Measurements from ENCODE around the gene SNX32. TPM values are rescaled to one million over a fixed set of nuclear protein-coding genes. Genes with fewer than 3 reads are reported as not detected.
A peak's percentile ranks its signal among the peaks of the same experiment; 100 is the strongest.

Gene SNX32
- 1.6 TPM for polyA plus RNA-seq (ENCODE audit: insufficient read length)

DNA sequence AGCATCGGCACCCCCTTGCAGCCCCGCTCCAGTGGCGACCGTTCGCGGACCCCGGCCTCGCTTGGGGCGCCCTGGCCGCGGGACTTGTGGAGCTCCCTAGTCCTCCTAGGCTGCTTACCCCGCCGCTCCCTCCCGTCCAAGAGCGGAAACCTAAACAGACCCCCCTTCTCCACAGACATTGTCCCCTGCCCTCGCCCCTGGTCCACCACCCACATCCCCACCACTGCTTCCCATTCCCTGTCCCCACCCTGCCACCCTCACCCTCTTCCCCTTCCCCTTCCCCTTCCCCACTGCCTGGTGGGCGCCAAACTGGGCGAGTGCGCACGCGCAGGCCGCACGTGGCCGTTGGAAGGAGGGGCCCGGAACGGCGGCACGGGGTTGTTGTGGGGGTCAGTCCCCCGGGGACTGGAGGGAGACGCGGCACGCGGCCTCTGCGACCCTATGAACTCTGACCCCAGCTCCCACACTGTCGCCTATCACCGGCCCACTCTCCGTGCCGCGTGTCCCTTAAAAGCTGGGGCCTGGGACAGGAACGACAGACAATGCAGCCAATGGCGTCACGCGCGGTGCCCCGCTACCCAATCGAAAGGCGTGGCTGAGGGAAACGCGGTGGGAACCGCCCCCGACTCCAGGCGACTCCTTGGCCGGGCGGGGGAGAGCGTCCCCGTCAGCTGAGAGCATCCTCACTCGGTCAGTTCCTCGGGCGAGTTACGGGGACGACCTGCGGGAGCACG lies at the start of gene SNX32:
Gene SNX32, plus strand, starts transcription at position 667 of the 734 bp plus-strand sequence. CDS start 103 bp downstream, outside the sequence.
- DNase-seq = peak; percentile 95

DNA sequence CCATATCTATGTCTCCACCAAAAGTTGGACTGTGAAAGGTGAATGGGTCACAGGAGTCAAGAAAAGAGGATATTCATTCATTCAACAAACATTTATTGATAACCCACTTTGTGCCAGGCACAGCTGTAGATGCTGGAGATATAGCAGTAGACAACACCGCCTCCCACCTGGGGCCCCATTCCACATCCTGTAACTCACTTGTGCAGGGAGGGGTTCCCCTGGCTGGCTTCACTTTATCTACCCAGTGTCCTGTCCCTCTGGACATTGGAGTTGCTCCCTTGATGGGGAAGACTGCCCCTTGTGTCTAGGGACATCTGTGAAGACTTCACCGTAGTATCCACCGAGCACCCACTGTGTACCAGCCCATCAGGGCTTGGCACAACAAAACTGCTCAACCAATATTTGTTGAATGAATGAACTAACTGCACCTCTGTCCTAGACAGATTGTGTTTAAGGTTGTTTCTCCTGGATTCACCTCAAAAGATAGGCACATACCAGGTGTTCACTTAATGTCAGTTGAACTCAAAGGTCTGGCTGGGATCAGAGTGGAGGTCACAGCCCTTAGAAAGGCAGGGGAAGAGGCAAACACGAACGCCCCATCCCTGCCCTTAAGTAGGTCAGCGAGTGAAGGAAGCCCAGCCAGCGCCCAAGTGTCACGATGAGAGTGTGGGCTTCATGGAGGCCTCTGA lies 48.3 kb upstream of the SNX32 start:
- no peak for DNase-seq

GRCh38 chr11:65786008-65786785 lies 47.6 kb upstream of the SNX32 start:
- no peak for DNase-seq

- DNase-seq = no peak
Observed at GRCh38 chr11:65786786-65787636, 46.8 kb upstream of the SNX32 start, which contains the start of gene OVOL1. TSS of gene OVOL1 (plus strand) at chr11:65787063. CDS start at chr11:65787374, 311 bp downstream.

DNA sequence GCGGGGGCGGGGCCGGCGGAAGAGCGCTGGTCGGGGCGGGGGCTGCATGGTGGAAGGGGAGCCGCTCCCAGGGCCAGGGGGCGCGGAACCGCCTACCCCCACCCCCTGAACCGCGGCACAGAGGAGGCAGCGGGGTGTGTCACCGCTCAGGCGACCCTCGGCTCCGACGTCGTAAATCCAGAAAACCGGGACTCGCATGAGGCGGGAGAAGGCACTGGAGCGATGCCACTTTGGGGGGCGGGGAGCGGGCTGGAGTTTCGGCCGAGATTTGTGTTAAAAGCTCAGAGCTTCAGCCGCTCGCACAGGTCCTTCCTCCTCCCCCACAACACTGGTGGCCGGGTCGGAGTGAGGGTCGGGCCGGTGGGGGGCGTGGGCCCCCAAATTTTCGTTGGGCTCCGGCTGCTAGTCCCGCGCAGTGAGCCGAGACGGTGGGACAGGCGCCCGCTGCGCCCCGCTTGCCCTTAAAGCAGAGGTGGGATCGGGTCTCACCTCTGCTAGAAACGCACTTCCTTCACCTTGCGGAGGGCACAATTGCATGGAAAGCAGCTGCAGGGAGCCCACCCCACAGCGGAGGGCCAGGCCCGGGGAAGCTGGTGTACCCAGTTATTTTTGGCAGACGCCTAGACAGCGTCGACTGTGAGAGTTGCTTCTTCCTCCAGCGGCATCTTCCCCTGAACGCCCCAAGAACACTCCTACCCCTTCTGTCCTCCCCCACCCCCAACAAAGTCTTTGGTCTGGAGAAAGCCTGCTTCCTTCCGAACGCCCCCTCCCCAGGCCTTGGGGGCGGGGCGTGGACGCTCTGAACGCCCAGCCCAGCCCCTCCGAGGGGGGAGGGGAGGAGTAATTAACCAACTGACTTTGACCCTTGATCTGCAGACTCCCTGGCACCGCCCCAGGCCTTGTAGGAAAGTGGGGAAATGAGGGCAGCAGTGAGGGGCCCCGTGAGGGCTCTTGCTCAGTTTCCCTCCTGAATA lies 45.8 kb upstream of the SNX32 start:
- DNase-seq = no peak

- no peak for DNase-seq
Observed at GRCh38 chr11:65788821-65789220, 44.9 kb upstream of the SNX32 start.

- no peak for DNase-seq
Observed at GRCh38 chr11:65789230-65790103, 44.3 kb upstream of the SNX32 start.

DNA sequence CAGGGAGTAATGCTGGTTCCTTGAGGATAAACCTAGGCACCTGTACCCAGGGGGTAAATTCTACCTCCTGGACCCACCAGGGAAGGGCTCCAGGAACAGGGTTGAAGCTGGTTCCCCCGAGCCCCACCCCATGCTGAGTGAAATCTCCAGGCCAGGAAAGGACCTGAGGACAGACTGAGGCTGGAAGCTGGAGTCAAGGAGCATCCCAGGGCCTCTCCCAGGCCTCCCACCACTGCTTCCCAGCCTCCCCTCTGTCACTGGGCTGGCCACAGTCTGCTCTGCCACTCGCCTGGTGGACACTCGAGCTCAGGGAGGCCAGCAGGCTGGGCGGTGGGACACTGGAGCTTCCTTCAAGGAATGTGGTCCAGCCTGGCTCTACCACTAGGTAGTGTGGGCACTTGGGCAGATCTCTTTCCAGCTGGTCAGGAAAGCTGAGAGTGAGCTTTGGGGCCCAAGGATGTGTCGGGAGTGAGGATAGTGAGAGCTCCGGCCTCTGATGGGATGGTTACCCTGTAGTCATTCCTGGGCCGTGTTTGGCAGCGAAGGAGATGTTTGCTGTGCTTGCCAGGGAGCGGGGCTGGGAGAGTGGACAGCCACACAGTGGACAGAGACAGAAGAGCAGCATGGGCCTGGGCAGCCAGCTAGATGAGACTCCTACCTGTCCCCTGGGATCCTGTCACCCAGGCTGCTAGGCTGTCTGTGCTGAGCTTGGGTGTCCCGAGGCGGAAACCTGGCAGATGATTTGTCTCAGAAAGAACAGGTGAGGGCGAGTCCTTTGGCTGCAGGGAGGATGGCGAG lies 43.5 kb upstream of the SNX32 start:
- no peak for DNase-seq

DNA sequence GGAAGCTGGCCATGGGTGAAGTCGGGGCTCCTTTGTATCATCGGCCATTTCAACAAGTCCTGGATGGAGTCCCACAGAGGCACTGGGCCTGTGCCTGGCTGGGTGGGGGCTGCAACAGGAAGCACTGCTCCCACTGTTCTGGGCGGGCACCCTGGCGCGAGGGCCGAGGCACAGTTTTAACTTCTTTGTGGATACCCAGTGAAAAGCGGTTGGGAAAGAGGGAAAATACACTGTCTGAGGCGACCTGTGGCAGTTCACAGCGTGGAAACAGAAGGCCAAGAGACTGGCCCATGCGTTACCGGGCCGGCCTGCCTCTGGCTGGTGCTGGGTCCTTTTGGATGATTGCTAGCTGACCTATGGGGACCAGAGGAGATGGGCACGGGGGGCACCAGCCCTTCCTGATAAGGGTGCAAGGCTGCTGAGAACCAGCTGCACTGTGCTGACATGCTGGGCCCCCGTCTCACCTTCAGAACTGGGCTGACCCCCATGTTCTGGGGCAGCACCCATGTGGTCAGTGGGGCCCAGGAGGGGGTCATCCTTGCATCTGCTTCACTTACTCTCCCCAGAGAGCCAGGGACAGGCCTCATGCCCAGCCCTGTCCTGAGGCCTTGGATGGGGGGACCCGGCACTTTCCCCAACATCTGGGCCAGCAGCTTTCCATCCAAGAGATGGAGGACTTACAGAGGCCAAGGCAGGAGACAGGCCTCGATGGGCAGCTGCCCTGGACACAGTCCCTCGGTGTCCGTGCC lies 42.7 kb upstream of the SNX32 start:
- DNase-seq = no peak

DNA sequence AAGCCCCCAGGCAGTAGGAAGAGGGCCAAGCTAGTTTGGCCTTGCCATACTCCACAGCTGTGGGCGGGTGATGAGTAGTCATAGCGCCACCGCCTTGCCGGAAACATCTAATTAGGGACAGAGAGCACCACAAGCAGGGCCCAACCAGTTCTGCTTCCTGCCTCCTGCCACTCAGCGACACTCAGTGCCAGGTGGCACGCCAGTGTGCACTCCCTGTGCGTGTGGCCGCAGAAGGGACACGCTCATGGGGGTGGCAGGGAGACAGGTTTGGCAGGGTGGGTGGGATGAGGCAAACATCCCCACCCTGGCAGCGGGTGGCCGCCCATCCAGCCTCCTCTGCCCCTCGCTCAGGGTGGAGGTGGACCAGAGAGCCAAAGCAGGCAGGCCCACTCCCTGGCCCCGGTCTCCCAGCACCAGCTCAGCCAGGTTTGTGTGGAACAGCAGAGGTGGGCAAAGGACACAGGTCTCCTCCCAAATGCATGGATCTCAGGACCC lies 42.0 kb upstream of the SNX32 start:
- DNase-seq = no peak

DNA sequence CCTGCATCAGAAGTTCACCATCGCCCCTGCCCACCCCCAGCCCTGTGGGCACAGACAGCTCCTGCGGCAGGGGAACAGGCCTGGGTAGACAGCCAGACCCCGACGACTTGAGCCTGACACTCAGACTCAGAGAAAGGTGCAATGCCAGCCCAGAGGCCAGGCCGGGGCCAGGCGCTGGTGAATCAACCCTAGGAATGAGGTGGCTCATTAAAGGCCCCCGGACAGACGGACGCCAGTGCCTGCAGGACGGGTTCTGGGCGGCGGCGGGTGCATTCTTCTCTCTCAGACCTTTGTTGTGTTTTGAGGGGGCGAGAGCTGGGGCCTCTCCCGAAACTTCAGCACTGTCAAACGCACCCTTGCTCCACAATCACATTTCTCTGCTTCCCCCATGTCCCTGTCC lies 41.3 kb upstream of the SNX32 start:
- no peak for DNase-seq

DNA sequence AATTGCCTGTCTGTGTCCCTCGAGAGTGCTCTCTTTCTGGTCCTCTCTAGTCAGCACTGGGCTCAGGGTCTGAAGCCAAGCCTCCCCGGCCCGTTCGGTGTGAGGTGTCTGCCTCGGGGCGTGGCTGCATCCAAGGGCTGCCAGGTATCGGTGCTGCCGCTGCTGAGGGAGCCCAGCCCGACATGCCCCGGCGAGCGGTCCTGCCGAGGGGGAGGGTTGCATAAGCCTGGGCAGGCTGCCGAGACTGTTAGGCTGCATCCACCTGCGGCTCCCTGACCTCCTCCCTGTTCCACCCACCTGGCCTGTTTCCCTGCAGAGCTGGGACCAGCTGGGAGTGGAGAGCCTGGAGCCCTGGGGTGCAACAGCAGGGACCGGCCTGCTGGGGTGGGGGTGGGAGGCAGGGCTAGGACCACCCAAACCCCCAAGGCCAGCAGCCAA lies 40.6 kb upstream of the SNX32 start:
- no peak for DNase-seq

- DNase-seq = no peak
Observed at GRCh38 chr11:65793625-65794400, 40.0 kb upstream of the SNX32 start.

- DNase-seq = no peak
Observed at GRCh38 chr11:65794570-65795510, 38.9 kb upstream of the SNX32 start.

DNA sequence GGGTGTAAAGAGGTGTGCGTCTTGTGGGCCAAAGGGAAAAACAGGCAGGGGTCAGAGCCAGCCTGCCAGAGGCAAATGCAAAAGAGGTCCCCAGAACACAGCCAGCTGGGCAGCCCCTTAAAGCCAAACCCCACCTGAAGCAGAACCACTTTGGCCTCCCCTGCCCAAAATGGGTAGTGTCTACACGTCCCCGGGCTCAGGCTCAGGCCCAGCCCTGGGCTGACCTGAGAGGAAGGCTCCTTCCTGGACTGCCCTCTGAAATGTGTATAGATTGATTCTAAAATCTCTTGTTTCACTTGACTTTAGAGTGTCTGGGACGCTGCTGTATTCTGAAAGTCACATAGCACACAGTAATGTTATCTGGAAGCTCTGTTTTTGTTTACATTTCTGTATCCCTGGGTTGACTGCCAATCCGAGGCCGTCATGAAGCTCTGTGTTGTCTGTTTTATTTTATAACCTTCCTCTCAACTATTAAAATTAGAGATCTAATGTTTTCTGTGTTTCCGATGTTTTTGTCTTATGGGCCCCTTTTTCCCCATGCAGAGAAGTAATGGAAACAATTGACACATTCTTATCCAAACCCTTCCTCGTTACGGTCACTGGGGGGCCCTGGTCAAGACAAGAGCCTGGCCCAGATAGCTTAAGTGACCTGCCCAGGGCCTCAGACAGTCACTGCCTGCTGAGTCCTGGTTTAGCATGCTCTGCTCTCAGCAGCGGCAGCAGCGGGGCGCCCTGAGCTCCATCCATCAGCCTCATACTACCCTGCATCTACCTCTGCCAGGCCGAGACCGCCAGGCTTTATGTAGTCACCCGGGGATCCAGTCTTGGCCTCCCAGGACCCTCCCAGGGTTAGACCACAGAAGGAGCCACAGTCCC lies 36.8 kb upstream of the SNX32 start:
- no peak for DNase-seq

Measured in hindlimb muscle (tissue), 1 donor.